ENCODE measurements around the gene FAM229B. TPM values are rescaled to one million over a fixed set of nuclear protein-coding genes. Genes with fewer than 3 reads are reported as not detected.
"Not testable (repeated sequence)": the region's sequence is repeated elsewhere in the genome, so short reads cannot be mapped to it uniquely, and the experiment has no call there.

FAM229B gene, protein sequence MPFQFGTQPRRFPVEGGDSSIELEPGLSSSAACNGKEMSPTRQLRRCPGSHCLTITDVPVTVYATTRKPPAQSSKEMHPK
- 1 to 10 TPM; 3.3 to 6.6 TPM for total RNA-seq

DNA sequence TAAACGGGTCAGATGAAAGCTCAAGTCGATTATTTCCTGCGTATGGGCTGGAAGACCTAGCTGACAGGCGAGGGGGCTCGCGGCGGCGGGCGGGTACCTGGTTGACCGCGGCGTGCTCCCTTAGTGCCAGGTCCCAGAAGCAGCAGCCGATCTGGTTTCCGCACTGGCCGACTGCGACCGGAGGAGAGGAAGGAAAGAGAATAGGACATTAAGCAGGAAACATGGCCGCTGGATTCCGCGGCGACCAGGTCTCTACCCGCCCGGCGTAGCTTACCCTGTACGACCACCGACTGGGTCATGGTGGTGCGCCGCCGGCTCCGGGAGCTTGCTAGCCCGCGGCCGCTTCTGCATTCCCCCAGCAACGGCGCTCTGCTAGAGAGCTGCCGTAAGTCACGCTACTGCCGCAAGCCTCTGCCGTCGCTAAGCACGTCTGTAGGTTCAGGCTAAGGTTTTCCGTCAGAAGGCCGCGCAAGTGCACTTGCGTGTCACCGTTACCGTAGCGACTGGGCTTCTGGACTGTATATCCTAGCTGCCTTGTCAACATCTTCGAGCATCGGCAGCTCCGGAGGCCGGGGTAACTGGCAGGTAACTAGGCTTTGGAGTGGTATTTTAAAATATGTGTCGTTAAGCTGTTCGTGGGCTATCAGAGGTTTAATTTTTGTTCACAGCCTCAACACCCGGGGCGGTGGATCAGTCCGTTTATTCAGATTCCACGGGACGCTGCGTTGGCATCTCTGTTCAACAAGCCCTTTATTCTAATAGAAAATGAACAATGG lies at the start of gene FAM229B, which contains the start of gene TUBE1:
Gene FAM229B (plus strand): TSS at position 456 of the 776 bp plus-strand sequence. CDS start 11,693 bp downstream, outside the sequence.
Gene TUBE1 (minus strand): TSS at position 347 of the 776 bp plus-strand sequence. CDS start 48 bp downstream, at position 299.
- Mint-ChIP-seq H3K4me3 (no peak within 1 kb of the TSS), H3K9me3 (no peaks in the 10 kb centered on the region), H3K27ac (no peak within 1 kb of the TSS), H3K27me3 (ENCODE audit: low read depth) (peaks cover 14% of the 10 kb centered on the region), H3K4me1 (ENCODE audit: low read depth) (peaks cover 10% of the 10 kb centered on the region), H3K36me3 (ENCODE audit: insufficient read depth in 2 of 2) (peaks cover 1 to 8% of the 10 kb centered on the region in 2 donors)
- peak; percentile 97 to 98 for ATAC-seq (replicated peaks in 1 of 2)
- peak; percentile 88 to 94 for DNase-seq

DNA sequence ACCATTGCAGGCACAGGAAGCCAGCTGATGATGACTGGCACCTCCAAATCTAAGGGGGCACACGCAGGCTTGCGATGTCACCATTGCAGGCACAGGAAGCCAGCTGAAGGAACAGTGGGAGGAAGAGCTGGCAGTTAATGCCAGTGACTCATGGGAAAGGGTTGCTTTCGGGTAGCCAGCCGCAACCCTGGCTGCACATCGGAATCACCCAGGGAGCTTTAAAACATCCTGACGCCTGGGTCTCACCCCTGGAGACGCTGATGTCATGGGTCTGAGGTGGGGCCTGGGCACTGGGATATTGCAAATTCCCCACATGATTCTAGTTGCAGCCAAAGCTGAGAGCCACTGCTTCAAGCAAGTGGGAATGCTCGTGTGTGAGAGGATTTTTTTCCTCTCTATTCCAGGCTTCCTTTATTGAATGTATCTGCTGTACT lies 49.6 kb upstream of the FAM229B start:
- ATAC-seq (replicated peaks in 1 of 2): peak; percentile 24 to 27
- Mint-ChIP-seq H3K36me3 (ENCODE audit: insufficient read depth in 2 of 2) (no peaks in the 10 kb centered on the region), H3K27ac (no peak overlapping the region)

DNA sequence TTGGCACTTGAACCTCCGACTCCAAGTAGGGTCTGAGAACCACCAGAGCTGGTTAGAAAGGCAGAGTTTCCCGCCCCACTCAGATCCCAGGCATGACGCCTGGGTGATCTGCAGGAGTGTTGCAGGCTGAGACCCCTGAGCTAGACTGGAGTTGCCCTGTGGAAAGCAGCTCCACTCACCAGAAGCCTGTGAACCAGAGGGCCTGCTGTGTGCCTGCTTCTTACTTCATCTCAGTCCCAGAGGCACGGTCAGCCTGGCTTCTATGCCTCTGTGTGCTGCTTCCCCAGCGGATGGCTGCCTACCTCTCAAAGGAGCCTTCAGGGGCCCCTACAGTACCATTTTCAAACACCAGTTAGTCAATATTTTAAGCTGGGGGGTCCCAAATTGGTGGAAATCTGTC lies 49.1 kb upstream of the FAM229B start:
- Mint-ChIP-seq H3K27me3 (ENCODE audit: low read depth) (no peaks in the 10 kb centered on the region), H3K27ac (no peak overlapping the region), H3K4me1 (ENCODE audit: low read depth) (peaks cover 91% of the 10 kb centered on the region), H3K4me3 (no peak overlapping the region), H3K9me3 (peaks cover 0 to 2% of the 10 kb centered on the region in 2 donors), H3K36me3 (ENCODE audit: insufficient read depth in 2 of 2) (no peaks in the 10 kb centered on the region)
- ATAC-seq (replicated peaks in 1 of 2) (no peak), DNase-seq (no peak)

More for the DNA sequence above, 49.6 kb upstream of the FAM229B start:
- Mint-ChIP-seq H3K4me1 (ENCODE audit: low read depth) (peaks cover 91% of the 10 kb centered on the region), H3K4me3 (no peak overlapping the region), H3K9me3 (peaks cover 0 to 2% of the 10 kb centered on the region in 2 donors), H3K27me3 (ENCODE audit: low read depth) (no peaks in the 10 kb centered on the region)
- peak in 1 of 2 donors; percentile 38 for DNase-seq

DNA sequence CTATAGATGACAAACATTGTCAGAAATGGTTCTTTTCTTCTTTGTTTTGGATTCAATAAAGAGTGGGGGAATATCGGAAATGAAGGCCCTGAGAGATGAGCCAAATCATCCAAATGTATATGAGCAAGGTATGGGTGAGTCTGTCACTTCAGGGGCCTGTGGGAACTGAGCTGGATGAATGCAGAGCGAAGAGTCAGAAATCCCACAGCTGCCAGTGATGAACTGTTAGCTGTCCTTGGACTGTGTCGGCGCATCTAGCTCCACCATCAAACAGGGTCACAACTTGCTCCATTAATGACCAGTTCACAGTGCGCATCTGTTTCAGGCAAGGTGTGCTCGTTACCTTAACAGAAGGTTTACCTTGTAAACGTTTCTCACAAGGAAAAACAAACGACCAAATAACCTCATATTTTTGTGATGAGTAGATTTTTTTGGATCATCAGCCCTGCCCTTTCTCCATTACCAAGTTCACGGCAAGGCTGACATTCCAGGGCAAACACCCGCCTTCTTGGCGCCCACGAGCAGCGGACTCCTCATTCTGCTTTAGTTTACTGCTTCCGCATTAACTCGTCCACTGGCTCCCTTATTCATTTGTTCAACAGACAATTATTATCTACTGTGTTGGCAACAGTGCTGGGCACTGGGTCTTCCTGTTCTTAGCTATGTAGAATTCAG lies 48.5 kb upstream of the FAM229B start:
- H3K27me3 Mint-ChIP-seq (ENCODE audit: low read depth): no peaks in the 10 kb centered on the region
- no peak overlapping the region for H3K4me3 Mint-ChIP-seq
- H3K4me1 Mint-ChIP-seq (ENCODE audit: low read depth): peaks cover 90% of the 10 kb centered on the region
- ATAC-seq (replicated peaks in 1 of 2): no peak
- no peaks in the 10 kb centered on the region for H3K36me3 Mint-ChIP-seq (ENCODE audit: insufficient read depth in 2 of 2)
- DNase-seq: no peak
- peaks cover 0 to 2% of the 10 kb centered on the region in 2 donors for H3K9me3 Mint-ChIP-seq
- no peak overlapping the region for H3K27ac Mint-ChIP-seq

DNA sequence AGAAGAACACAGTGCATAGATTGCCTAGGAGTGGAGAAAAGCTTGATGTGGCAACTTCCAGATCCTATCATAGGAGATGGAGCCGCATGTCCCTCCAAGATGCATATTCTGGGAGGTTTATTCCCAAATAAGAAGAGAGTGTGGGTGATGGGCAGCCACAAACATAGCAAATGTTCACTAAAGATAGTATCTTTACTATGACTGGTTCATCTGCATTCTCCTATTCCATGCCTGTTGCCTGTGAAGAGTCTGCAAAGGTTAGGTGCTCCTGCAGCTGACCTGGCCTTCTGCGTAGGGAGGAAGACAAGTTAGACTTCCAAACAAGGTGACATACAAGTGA lies 48.0 kb upstream of the FAM229B start:
- no peak overlapping the region for H3K4me3 Mint-ChIP-seq
- H3K4me1 Mint-ChIP-seq (ENCODE audit: low read depth): peaks cover 90% of the 10 kb centered on the region
- H3K36me3 Mint-ChIP-seq (ENCODE audit: insufficient read depth in 2 of 2): no peaks in the 10 kb centered on the region
- DNase-seq: no peak
- no peak for ATAC-seq (replicated peaks in 1 of 2)
- H3K27me3 Mint-ChIP-seq (ENCODE audit: low read depth): no peaks in the 10 kb centered on the region
- H3K9me3 Mint-ChIP-seq: peaks cover 0 to 2% of the 10 kb centered on the region in 2 donors
- H3K27ac Mint-ChIP-seq: no peak overlapping the region

DNA sequence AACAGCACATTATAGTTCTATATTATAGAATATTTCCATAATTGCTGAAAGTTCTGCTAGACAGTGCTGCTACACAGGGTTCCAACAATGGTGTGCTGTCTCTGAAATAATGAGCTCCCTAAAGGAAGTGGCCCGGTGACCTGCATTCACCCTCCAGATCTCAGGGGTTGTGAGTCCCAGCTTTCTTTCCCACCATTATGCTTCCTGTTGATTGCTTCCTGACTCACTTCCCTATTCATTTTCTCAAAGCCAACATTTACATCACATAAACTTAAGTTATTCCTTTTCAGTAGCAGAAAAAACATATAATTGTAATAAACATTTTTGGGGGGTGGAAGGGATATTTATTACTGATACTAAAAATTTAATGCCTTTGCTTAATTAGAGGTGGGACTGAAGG lies 46.4 kb upstream of the FAM229B start:
- Mint-ChIP-seq H3K9me3 (peaks cover 0 to 2% of the 10 kb centered on the region in 2 donors), H3K27ac (no peak overlapping the region), H3K4me1 (ENCODE audit: low read depth) (peaks cover 83% of the 10 kb centered on the region), H3K27me3 (ENCODE audit: low read depth) (no peaks in the 10 kb centered on the region), H3K4me3 (no peak overlapping the region), H3K36me3 (ENCODE audit: insufficient read depth in 2 of 2) (no peaks in the 10 kb centered on the region)
- ATAC-seq (replicated peaks in 1 of 2): no peak
- no peak for DNase-seq

DNA sequence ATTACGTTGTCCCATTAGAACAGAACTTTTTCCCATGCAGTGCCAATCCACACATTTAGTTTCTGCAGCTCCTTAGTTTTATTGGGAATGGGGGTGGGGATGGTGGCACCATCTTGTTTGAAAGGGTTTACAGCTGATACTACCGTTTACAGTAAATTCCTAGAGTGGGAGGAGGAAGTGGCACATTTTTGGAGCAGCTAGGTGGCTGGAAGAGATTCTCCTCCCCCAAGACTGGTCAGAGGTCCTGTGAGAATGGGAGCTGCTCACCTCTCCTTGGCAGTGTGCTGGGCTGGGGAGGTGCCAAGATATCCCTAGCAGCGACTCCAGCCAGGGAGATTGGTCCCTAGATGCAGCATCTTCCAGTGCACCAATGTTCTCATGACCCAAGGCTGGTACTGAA lies 45.9 kb upstream of the FAM229B start:
- DNase-seq (no peak), ATAC-seq (replicated peaks in 1 of 2) (no peak)
- H3K27ac Mint-ChIP-seq: peak overlapping the region; percentile 67
- H3K36me3 Mint-ChIP-seq (ENCODE audit: insufficient read depth in 2 of 2): no peaks in the 10 kb centered on the region
- peaks cover 77% of the 10 kb centered on the region for H3K4me1 Mint-ChIP-seq (ENCODE audit: low read depth)
- peak overlapping the region; percentile 92 to 100 for H3K4me3 Mint-ChIP-seq
- H3K27me3 Mint-ChIP-seq (ENCODE audit: low read depth): no peaks in the 10 kb centered on the region
- H3K9me3 Mint-ChIP-seq: peaks cover 0 to 2% of the 10 kb centered on the region in 2 donors

DNA sequence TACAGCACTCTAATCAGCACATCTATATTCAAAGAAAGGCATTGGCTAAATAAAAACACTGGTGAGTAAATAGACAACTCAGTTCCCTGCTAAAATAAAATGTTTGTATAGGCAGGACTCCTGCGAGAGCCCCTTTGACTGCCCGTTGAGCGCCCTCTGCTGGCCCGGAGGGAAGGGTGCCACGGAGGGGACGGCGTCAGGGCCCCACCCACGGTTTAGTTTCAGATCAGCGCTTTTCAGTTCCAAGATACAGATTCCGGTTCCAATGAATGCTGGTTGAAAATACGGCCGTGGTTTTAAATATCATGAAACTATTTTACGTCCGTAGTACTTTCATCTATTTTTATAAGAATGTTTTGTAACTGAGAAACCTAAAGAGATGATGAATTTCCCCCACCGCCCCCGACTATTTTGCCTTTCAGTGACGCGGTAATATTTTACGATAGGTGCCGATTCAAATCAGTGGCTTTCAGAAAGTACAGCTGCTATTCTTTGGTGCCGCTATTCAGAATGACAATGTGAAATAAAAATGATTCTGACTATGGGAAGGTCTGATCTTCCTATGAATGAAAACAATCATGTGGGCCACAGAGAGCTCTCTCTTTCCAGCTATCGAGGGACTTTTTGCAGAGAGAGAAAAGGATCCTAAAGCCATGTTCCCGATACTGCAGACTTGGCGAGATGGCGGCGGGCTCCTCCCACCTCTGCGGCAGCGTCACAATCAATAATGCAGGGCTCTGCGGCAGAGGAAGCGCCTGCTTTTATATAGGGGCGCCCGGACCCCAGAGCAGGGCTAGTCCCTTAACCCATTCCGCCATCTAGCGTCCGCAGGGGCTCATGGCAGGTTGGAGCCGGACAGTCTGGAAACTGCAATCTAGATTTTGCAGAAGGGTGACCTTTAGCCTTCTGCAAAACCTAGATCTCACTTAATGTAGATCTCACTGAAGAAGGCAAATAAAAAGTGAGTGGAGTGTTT lies 44.1 kb upstream of the FAM229B start:
- H3K27me3 Mint-ChIP-seq (ENCODE audit: low read depth): no peaks in the 10 kb centered on the region

DNA sequence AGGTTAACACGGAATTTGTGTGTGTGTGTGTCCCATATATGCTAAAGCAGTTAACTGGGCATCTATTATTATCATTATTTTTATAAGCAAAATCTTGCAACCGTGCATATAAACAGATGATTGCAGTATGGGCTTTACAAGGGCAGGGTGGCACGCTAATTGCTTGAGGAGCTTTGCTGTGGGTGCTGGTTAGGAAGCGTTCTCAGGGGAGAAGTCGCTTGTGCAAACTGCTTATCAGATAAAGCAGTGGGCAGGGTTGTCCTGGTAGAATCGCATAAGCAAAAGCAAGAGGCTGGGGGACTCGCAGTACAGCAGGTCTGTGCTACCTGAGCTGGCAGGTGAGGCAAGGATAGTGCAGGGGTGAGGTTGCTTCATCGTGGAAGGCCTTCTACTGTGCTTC lies 43.2 kb upstream of the FAM229B start:
- Mint-ChIP-seq H3K27me3 (ENCODE audit: low read depth) (no peaks in the 10 kb centered on the region), H3K4me1 (ENCODE audit: low read depth) (peaks cover 56% of the 10 kb centered on the region), H3K9me3 (peaks cover 0 to 2% of the 10 kb centered on the region in 2 donors), H3K27ac (no peak overlapping the region), H3K4me3 (peak overlapping the region in 1 of 2 donors; percentile 100), H3K36me3 (ENCODE audit: insufficient read depth in 2 of 2) (no peaks in the 10 kb centered on the region)
- ATAC-seq (replicated peaks in 1 of 2) (no peak), DNase-seq (no peak)

More for the DNA sequence above, 44.1 kb upstream of the FAM229B start:
- H3K4me3 Mint-ChIP-seq: peak overlapping the region; percentile 92 to 100
- H3K9me3 Mint-ChIP-seq: peaks cover 0 to 2% of the 10 kb centered on the region in 2 donors
- peak; percentile 93 to 94 for ATAC-seq (replicated peaks in 1 of 2)
- peak overlapping the region; percentile 99 for H3K27ac Mint-ChIP-seq
- H3K4me1 Mint-ChIP-seq (ENCODE audit: low read depth): peaks cover 60% of the 10 kb centered on the region
- peak; percentile 92 to 94 for DNase-seq
- no peaks in the 10 kb centered on the region for H3K36me3 Mint-ChIP-seq (ENCODE audit: insufficient read depth in 2 of 2)

DNA sequence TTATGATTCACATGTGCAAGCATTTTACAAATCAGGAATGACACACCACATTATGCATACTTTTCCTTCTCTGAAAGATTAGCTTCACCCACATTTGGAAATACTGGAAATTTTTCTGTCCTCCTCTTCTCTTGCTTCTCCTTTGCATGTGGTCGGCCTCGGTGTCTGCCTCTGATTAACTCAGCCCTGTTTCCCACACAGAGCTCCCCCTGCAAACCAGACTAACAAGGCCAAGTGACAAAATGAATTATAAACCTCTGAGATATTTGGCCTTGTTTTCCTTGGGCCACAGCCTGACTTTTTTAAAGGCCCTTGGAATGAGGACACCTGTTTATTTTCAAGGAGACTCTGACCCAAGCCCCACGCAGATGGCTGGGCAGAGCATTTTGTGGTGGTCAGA lies 42.5 kb upstream of the FAM229B start:
- ATAC-seq (replicated peaks in 1 of 2) (no peak), DNase-seq (no peak)
- no peaks in the 10 kb centered on the region for H3K36me3 Mint-ChIP-seq (ENCODE audit: insufficient read depth in 2 of 2)
- no peaks in the 10 kb centered on the region for H3K27me3 Mint-ChIP-seq (ENCODE audit: low read depth)
- no peak overlapping the region for H3K27ac Mint-ChIP-seq
- H3K4me1 Mint-ChIP-seq (ENCODE audit: low read depth): peaks cover 56% of the 10 kb centered on the region
- peaks cover 0 to 2% of the 10 kb centered on the region in 2 donors for H3K9me3 Mint-ChIP-seq
- no peak overlapping the region for H3K4me3 Mint-ChIP-seq

DNA sequence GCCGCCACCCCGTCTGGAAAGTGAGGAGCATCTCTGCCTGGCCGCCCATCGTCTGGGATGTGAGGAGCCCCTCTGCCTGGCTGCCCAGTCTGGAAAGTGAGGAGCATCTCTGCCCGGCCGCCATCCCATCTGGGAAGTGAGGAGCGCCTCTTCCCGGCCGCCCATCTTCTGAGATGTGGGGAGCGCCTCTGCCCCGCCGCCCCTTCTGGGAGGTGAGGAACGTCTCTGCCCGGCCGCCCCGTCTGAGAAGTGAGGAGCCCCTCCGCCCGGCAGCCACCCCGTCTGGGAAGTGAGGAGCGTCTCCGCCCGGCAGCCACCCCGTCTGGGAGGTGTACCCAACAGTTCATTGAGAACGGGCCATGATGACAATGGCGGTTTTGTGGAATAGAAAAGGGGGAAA lies 39.9 kb upstream of the FAM229B start:
- not testable (repeated sequence) for ATAC-seq (replicated peaks in 1 of 2); H3K9me3 Mint-ChIP-seq; H3K4me3 Mint-ChIP-seq; H3K27me3 Mint-ChIP-seq (ENCODE audit: low read depth); H3K27ac Mint-ChIP-seq; DNase-seq; H3K36me3 Mint-ChIP-seq (ENCODE audit: insufficient read depth in 2 of 2)
- H3K4me1 Mint-ChIP-seq (ENCODE audit: low read depth): peaks cover 33% of the 10 kb centered on the region

DNA sequence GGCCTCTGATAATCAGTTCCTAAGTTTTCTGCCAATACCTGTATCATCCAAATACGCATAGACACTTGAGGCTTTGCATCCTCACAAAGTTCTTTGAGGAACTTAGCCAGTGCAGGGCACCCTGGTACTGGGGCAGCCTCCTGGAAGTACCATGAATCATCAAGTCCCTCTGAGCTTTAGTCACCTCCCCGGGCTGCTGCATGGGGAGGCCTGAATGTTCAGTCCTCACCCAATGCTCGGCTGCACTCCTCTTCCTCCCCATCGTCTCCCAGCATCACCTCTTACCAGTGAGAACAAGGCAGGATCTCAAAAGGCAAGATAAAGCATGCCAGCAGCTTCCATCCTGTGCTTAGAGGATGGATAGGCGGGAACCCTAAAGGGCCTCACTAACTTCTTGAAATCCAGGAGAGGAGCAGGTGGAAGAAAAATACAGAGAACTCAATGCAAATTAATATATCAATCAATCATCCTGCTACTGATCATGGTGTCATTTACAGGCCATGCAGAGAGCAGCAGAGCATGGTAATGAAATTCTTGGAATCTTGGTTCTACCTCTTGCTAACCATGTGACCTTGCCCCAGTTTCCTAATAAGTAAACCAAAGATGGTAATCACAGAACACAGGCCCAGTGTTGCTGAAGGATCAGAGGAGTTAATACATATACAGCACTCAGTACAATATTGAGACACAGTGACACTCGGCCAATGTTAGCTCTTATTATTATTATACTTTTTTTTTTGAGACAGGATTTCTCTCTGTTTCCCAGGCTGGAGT lies 38.2 kb upstream of the FAM229B start:
- no peaks in the 10 kb centered on the region for H3K27me3 Mint-ChIP-seq (ENCODE audit: low read depth)
- no peaks in the 10 kb centered on the region for H3K9me3 Mint-ChIP-seq
- peaks cover 20% of the 10 kb centered on the region for H3K4me1 Mint-ChIP-seq (ENCODE audit: low read depth)
- peak; percentile 60 to 65 for ATAC-seq (replicated peaks in 1 of 2)
- H3K4me3 Mint-ChIP-seq: no peak overlapping the region
- DNase-seq: no peak
- no peak overlapping the region for H3K27ac Mint-ChIP-seq
- H3K36me3 Mint-ChIP-seq (ENCODE audit: insufficient read depth in 2 of 2): no peaks in the 10 kb centered on the region
